ENCODE data around the gene ILF3.

GRCh38 chr19:10679743-10680142 is 25.6 kb downstream of the ILF3 start:
- no peak for TF ChIP-seq NFYB (IDR thresholded peaks at IDR 0.05; ENCODE audit: insufficient read depth, low read depth, low read length)
- TF ChIP-seq RBBP5 (conservative IDR thresholded peaks at IDR 0.05): no peak
- TF ChIP-seq, protein P1, sequence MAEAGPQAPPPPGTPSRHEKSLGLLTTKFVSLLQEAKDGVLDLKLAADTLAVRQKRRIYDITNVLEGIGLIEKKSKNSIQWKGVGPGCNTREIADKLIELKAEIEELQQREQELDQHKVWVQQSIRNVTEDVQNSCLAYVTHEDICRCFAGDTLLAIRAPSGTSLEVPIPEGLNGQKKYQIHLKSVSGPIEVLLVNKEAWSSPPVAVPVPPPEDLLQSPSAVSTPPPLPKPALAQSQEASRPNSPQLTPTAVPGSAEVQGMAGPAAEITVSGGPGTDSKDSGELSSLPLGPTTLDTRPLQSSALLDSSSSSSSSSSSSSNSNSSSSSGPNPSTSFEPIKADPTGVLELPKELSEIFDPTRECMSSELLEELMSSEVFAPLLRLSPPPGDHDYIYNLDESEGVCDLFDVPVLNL (IDR thresholded peaks at IDR 0.05; ENCODE audit: low read depth, low read length): no peak
- no peak for TF ChIP-seq CTCF (IDR thresholded peaks at IDR 0.05 in 2 of 3, conservative IDR thresholded peaks at IDR 0.05 in 1 of 3; ENCODE audit: control insufficient read depth in 2 of 3, extremely low read depth in 1 of 3, insufficient read depth in 1 of 3, low read depth in 3 of 3, low read length in 3 of 3)
- TF ChIP-seq EED (IDR thresholded peaks at IDR 0.05; ENCODE audit: low read depth): no peak
- TF ChIP-seq RFX5 (IDR thresholded peaks at IDR 0.05; ENCODE audit: low read depth, low read length): no peak
- no peak for TF ChIP-seq RCOR1 (conservative IDR thresholded peaks at IDR 0.05; ENCODE audit: low read depth, low read length)
- no peak for TF ChIP-seq CREB1 (IDR thresholded peaks at IDR 0.05; ENCODE audit: low read depth)
- no peak for TF ChIP-seq YY1 (IDR thresholded peaks at IDR 0.05; ENCODE audit: low read depth, low read length)
- no peak for TF ChIP-seq ATF3 (IDR thresholded peaks at IDR 0.05; ENCODE audit: borderline replicate concordance, extremely low read depth, low read depth, low read length)
- no peak for TF ChIP-seq SMC3 (IDR thresholded peaks at IDR 0.05; ENCODE audit: borderline replicate concordance, low read length)
- no peak for TF ChIP-seq SRF (IDR thresholded peaks at IDR 0.05; ENCODE audit: low read depth in 2 of 2, low read length in 2 of 2)
